BE2C (cell line): Measurements from ENCODE around the gene ZBTB12.

Experiments
- DNase-seq: peaks from one replicate; pipeline ENCODE4 v3.0.0-alpha.2; 2020
- H3K27me3 ChIP-seq: fragments of 250-450 bp; sonication (Bioruptor Pico); 2 replicates; pipeline ENCODE4 v1.5.1; 2020; ENCODE audit warnings: mild to moderate bottlenecking
- H3K36me3 ChIP-seq: fragments of 250-450 bp; sonication (Bioruptor Pico); 2 replicates; pipeline ENCODE4 v1.5.1; 2020; ENCODE audit warnings: mild to moderate bottlenecking
- H3K4me1 ChIP-seq: fragments of 250-450 bp; sonication (Bioruptor Pico); 2 replicates; pipeline ENCODE4 v1.5.1; 2020
- H3K4me3 ChIP-seq: 2 replicates; pipeline ENCODE4 v1.5.1; 2011; ENCODE audit warnings: low read depth, low read length
- H3K9me3 ChIP-seq: fragments of 250-450 bp; sonication (Bioruptor Pico); 2 replicates; pipeline ENCODE4 v1.5.1; 2020
- CTCF ChIP-seq: IDR thresholded peaks from 2 replicates; pipeline ENCODE4 v1.5.1; 2012; ENCODE audit warnings: mild to moderate bottlenecking, low read depth, low read length

Gene ZBTB12

GRCh38 chr6:31896856-31897611 is 4.9 kb downstream of the ZBTB12 start:
- DNase-seq: no peak
- no peak for TF ChIP-seq CTCF
- Histone ChIP-seq H3K36me3 (peaks cover 33% of the 10 kb centered on the region), H3K27me3 (no peaks in the 10 kb centered on the region), H3K4me1 (peaks cover 2% of the 10 kb centered on the region; the same call in 1 of the 2 replicates), H3K9me3 (no peaks in the 10 kb centered on the region), H3K4me3 (peak overlapping the region; percentile 99)

- no peak for DNase-seq
- no peaks in the 10 kb centered on the region for H3K9me3 ChIP-seq
- TF ChIP-seq CTCF: no peak
- peaks cover 33% of the 10 kb centered on the region for H3K36me3 ChIP-seq
- no peaks in the 10 kb centered on the region for H3K27me3 ChIP-seq
- H3K4me1 ChIP-seq: peaks cover 2% of the 10 kb centered on the region; the same call in 1 of the 2 replicates
- peak overlapping the region; percentile 99 for H3K4me3 ChIP-seq
Measured at GRCh38 chr6:31896493-31896855, 5.4 kb downstream of the ZBTB12 start.

- Histone ChIP-seq H3K9me3 (no peaks in the 10 kb centered on the region), H3K4me1 (no peaks in the 10 kb centered on the region), H3K36me3 (peaks cover 55% of the 10 kb centered on the region), H3K4me3 (no peak overlapping the region), H3K27me3 (no peaks in the 10 kb centered on the region)
- TF ChIP-seq CTCF: no peak
- DNase-seq: no peak
Measured at GRCh38 chr6:31892821-31893220, 9.1 kb downstream of the ZBTB12 start.

- no peak overlapping the region for H3K4me3 ChIP-seq
- no peaks in the 10 kb centered on the region for H3K4me1 ChIP-seq
- no peak for DNase-seq
- H3K9me3 ChIP-seq: no peaks in the 10 kb centered on the region
- no peaks in the 10 kb centered on the region for H3K27me3 ChIP-seq
- TF ChIP-seq CTCF: no peak
- H3K36me3 ChIP-seq: peaks cover 57% of the 10 kb centered on the region
Measured at GRCh38 chr6:31889331-31889972, 12.4 kb downstream of the ZBTB12 start.

- peak; percentile 70 for TF ChIP-seq CTCF
- Histone ChIP-seq H3K36me3 (peaks cover 54% of the 10 kb centered on the region), H3K27me3 (no peaks in the 10 kb centered on the region), H3K4me1 (no peaks in the 10 kb centered on the region), H3K4me3 (no peak overlapping the region), H3K9me3 (no peaks in the 10 kb centered on the region)
- peak; percentile 60 for DNase-seq
Measured at GRCh38 chr6:31888276-31889258, 13.3 kb downstream of the ZBTB12 start.
